Left ventricle myocardium superior (tissue), 1 donor: Measurements from ENCODE around the gene KPNB1. TPM values are rescaled to one million over a fixed set of nuclear protein-coding genes. Genes with fewer than 3 reads are reported as not detected.

Experiments used
- ATAC-seq: fragments of 200-7000 bp; cut with Tn5 transposase; one replicate; pipeline ENCODE4 v1.9.1; 2020; ENCODE audit warnings: mild to moderate bottlenecking, moderate library complexity
- DNase-seq: peaks from one replicate; pipeline ENCODE4 v3.0.0-alpha.2; 2020
- intact Hi-C: fragments of 100-400 bp; cut with micrococcal nuclease; formaldehyde crosslinking; loops from one replicate; pipeline ENCODE4 v1.11.0; 2022
- long read RNA-seq: library from polyadenylated mRNA; unstranded; transcript quantifications from one replicate; pipeline ENCODE4 v2.0.0, GENCODE V29; 2021
- total RNA-seq: library from RNA; stranded (reverse); fragmentation: NEBNext Ultra II Directional; extraction: Animal tissue kit (Norgen Biotek cat#: 25700); gene quantifications from one replicate; pipeline ENCODE4 v1.2.1, GENCODE V29; 2021
- donor health status: DM: no; HTN: yes; CAD: no; lungs with severe emphysema.

KPNB1 gene
- total RNA-seq = 169 TPM
- long read RNA-seq, full-length matches to known transcripts = 46 of 83 reads
- long read RNA-seq, partial matches to known transcripts = 24 of 83 reads
- long read RNA-seq, other reads (novel, unspliced or antisense) = 13 of 83 reads

DNA sequence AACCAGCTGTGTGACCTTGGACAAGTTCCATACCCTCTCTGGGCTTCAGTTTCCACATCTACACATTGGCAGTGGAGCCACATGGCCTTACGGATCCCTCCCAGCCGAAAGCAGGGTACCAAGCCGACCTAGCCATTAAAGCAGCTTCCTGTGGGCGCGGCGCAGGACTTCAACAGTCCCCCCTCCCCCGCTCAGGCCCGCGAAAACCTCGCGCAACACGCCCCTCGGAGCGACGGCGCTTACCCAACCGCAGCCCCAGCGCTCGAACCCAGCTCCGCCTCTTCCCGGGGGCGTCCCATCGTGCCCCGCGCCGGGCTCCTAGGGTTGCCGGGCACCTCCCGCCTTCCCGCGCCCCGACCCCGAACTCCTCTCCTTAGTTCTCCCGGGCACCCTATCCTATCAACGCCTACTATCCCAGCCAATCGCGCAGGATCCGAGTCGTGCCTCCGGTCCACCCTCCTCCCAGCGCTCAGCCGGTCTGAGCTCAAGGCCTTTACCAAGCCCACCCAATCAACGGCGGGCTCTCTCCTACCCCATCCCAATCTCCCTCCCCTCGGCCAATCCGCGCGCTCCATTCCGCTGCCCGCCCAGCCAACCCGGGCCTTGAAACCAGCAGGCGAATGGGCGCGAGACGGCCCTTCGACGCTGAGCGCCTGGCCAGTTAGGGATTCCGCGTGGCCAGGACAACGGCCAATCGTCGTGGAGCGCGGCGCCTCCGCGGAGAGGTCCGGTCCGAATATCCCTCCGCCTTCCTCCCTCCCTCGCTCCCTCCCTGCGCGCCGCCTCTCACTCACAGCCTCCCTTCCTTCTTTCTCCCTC is at the start of gene KPNB1:
KPNB1 (plus strand) TSS at position 767 of the 819 bp plus-strand sequence. CDS start 326 bp downstream, outside the sequence.
- DNase-seq (peak; percentile 100), ATAC-seq (peak; percentile 89)
- intact Hi-C loops = no loop called here

DNA sequence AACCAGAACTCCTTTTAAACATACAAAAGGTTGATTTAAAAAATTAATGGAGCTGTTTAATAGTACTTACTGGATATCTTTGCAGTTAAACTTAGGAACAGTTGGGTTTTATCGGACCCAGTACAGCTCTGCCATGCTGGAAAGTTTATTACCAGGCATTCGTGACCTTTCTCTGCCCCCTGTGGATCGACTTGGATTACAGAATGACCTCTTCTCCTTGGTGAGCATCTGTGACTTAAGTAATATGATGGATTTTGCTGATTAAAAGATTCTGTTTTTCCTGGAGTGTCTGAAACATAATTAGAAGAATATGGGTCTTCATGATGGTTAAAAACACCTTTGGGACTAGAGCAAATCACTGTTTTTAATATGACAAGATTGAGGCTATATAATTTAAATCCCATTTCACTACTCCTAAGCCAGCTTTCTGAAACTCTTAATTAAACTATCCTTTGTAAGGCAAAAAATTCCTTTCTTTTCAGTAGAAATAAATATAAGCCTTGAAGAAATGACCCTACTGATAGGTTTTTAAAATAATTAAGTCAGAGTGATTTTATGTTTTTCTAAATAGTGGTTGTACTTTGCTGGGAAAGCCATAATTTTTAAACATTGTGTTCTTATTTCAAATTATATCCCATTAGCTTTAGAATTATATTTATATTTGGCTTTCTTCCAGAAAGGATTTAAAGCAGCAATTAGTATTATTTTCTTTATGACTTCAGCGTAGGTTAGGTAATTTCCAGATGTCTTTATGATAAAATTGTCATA is 45.7 kb upstream of the KPNB1 start:
- DNase-seq (no peak), ATAC-seq (peak; percentile 44)
- intact Hi-C loops = no loop called here

DNA sequence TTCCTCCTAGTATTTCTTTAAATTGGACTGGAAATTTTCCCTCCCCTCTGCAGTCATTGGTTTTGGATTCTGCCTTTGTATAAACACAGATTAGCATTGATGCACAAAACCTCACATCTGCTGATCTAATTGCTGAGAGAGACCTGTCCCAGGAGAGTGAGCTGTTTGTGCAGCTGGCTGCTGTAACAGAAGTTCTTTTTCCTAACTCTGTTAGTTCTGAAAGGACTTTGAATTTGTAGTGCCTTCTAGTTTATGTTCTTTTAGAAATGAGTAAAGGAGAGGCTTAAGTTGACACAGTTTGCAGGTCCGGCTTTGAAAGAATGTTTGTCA is 45.2 kb upstream of the KPNB1 start:
- peak; percentile 95 for ATAC-seq

DNA sequence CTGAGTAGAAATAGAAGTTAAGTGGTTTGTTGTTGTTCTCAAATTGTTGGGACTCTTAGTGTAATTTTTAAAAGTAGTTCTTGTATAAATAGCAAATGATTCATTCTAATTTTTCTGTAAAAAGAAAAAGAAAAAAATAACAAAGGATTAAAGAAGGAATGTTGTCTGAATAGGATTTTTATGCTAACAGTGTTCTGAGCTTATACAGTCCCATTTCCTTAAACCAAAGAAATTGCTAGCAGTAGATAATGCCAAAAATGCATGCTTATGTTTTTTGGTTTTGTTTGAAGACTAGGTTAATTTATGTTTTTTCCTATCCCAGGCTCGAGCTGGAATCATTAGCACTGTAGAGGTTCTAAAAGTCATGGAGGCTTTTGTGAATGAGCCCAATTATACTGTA is 44.7 kb upstream of the KPNB1 start:
- DNase-seq (no peak), ATAC-seq (peak; percentile 9)
- intact Hi-C loops = no loop called here

More for the DNA sequence above, 45.2 kb upstream of the KPNB1 start:
- intact Hi-C loops = no loop called here
- DNase-seq = no peak

DNA sequence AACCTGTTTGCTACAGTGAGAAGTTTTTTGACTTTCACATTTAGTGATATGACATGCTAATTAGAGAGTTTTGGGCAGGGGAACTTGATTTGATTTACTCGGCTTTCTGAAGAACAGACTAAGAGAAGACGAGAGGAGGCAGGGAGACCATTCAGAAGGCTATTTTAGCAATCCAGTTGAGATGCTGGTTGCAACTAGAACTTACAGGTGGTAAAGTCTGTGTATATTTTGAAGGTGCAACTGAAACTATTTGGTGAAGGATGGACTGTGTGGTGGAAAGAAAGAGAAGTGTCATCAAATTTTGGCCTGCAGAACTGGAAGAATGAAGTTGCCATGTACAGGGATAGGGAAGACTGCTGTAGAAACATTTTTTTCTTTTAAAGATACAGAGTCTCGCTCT is 42.2 kb upstream of the KPNB1 start:
- DNase-seq (no peak), ATAC-seq (no peak)
- intact Hi-C loops = no loop called here

DNA sequence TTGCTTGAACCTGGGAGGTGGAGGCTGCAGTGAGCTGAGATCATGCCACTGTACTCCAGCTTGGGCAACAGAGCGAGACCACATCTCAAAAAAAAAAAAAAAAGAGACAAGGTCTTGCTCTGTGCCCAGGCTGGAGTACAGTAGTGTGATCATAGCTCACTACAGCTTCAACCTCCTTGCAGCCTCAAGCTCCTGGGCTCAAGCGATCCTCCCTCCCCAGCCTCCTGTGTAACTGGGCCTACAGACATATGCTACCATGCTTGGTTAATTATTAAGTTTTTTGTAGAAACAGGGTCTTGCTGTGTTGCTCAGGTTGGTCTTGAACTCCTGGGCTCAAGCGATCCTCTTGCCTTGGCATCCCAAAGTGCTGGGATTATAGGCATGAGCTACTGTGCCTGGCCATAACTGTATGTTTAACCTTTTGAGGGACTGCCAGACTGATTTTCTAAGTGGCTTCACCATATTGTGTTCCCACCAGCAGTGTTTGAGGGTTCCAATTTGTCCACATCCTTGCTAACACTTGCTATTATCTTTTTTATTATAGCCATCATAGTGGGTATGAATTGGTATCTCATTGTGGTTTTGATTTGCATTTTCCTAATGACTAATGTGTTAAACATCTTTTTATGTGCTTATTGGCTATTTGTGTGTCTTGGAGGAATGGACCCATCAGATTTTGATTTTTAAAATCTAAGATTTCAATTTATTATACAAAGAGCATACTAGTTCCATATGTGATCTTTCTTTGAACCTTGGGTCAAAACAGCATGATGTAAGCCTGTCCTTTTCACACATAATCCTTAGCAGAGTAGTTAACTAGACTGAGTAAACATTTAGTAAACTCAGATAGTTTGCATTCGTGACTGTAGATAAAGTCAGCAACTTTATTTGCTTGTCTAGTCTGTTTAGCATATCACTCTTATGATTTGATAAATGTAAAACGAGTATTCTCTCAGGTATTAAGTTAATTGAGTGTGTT is 38.1 kb upstream of the KPNB1 start:
- intact Hi-C loops = no loop called here
- DNase-seq (no peak), ATAC-seq (no peak)

DNA sequence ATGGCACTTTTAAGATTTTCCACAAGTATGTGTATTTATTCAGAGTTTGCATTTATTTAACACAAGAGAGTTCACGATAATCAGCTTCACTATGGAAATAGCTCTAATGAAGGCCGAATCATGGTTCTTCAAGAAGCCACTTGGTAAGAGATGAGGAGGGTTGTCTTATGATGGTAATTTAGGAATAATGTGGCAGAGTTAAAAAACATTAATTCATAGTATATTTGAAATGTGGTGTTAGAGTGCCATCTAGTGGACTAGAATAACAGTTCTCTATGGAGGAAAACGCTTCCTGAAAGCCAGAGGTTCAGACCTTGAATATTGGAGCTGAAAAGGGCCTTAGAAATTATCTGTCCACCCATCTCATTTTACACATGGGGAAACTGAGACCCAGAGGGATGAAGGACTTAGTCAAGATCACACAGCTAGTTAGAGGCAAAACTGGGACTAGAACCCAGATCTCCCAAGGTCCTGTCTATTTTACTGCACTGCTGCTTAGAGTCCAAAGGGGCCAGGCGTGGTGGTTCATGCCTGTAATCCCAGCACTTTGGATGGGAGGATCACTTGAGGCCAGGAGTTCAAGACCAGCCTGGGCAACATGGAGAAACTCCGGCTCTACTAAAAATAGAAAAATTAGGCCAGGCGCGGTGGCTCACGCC is 33.8 kb upstream of the KPNB1 start:
- DNase-seq = no peak
- intact Hi-C loops = no loop called here
- ATAC-seq = peak; percentile 51

DNA sequence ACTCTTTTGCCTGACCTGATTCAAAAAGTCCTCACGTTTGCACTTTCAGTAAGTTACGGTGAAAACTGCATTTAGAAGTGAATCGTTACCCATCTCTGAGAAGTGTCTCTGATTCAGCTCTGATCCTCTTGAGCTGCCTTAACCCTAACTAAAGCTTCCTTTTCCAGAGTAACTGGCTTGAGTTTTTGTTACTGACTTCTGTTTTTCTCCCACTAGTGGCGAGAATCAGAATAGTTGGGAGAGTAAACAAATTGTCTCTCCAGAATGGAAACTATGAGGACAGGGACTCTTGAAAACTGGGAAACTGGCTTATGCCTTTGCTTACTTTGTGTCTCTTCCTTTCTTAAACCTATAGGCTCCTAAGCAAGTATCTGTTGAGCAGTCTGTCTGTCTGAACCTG is 31.3 kb upstream of the KPNB1 start:
- ATAC-seq = no peak
- no peak for DNase-seq
- intact Hi-C loops = no loop called here

DNA sequence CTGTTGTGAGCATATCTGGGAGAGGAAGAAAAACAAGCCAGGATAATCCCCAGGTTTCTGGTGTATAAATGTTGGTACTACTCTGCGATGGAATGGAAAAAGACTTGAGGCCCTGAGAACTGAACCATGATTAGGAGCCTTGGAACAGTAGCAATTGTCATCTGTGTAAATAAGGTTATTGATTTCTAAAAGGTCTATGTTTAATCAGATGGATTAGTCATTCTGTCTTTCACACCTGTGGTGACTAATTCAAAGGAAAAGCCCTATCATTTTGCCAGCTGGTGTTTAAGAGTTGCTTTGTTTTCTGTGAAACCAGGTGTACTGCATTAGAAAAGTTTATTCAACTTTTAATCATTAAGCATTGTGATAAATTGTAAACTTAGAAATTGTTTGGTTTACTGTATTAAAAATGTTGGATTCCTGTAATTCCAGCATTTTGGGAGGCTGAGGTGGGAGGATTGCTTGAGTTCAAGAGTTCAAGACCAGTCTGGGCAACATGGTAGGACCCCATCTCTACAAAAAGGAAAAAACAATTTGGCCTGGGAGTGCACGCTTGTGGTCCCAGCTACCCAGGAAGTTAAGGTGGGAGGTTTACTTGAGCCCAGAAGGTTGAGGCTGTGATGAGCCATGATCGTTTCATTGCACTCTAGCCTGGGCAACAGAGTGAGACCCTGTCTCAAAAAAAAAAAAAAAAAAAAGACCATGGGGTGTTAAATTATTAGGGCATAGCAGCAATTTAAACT is 29.0 kb upstream of the KPNB1 start:
- DNase-seq (no peak), ATAC-seq (no peak)
- intact Hi-C loops = no loop called here

DNA sequence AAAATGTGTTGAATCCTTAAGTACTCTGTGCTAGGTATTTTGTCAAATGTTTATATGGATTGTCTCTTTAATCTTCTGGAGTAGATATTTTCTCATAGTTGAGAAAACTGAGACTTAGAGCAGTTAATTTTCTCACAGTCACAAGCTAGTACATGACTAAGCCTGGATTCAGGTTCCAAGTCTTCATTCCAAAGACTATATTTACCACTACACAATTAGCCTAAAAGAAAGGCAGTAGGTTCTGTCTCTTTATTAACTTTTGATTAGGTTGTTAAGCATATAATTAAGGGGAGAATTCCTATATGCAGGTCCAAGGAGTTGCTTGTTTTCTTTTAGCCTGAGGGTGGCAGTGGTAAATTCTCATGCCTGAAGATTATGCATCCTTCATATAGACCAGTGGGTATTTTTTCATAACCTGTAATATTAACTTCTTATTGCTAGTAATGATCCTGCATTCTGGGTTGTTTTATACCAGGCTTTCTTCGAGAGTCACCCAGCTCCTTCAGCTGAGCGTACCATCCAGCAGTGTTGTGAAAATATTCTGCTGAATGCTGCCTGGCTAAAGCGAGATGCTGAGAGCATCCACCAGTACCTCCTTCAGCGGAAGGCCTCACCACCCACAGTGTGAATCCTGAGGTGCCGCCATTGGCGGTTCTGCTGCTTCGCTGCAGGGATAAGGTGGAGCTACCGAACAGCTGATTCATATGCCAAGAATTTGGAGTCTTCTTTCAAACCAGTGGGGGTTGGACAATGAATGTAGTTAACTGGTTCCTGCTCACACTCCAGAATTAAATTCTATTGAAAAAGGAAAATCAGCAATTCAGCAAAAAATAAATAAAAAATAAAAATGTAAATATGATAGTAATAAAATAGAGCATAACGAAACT is 28.2 kb upstream of the KPNB1 start:
- intact Hi-C loops = no loop called here
- DNase-seq = peak; percentile 43
- ATAC-seq = peak; percentile 77

DNA sequence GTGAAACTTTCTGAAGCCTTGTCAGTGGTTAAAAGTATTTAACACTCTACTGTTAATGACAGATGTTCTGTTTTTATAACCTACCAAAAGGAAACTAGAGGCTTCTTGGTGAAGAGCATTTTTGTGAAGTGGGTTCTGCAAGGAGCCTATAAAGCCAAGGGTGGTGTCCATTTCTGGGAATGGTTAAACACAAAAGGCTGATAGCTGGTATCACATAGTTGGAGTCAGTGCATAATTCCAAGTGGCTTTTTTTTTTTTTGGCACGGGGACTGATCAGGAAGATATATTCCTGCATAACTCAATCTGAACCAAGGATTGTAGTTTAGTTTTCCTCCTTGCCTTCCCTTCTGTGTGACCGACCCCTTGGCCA is 27.6 kb upstream of the KPNB1 start:
- DNase-seq (no peak), ATAC-seq (no peak)
- intact Hi-C loops = no loop called here

DNA sequence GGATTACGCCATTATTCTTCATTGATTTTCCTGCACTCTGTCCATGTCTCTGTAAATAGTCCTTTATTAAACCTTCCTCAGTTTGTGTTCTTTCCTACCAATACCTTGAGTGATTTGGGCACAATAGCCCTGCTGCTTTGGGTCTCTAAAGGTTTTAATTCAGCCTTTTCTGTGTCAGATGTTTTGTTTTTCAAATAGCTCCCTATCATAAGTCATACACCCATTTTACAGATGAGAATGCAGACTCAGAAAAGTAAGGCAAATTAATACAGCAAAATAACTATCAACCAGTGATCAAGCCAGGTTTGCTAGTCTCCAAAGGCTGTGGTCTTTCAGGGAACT is 25.0 kb upstream of the KPNB1 start:
- intact Hi-C loops = no loop called here
- no peak for ATAC-seq

DNA sequence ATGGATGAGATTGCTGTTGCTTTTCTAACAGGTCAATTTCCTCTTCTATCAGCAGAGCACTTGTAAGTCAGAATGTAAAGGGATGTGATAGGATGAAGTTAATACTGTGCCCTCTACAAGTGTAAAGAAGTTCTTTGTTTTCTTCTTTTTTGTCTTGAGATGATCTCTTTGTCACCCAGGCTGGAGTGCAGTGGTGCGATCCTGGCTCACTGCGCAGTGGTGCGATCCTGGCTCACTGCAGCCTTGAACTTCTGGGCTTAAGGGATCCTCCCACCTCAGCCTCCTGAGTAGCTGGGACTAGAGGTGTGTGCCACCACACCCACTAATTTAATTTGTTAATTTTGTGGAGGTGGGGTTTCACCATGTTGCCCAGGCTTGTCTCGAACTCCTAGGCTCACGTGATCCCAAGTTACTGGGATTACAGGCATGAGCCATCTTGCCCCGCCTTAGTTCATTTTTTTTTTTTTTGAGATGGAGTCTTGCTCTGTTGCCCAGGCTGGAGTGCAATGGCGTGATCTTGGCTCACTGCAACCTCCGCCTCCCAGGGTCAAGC is 21.6 kb upstream of the KPNB1 start:
- DNase-seq (no peak), ATAC-seq (no peak)
- intact Hi-C loops = no loop called here

More for the DNA sequence above, 25.0 kb upstream of the KPNB1 start:
- no peak for DNase-seq

DNA sequence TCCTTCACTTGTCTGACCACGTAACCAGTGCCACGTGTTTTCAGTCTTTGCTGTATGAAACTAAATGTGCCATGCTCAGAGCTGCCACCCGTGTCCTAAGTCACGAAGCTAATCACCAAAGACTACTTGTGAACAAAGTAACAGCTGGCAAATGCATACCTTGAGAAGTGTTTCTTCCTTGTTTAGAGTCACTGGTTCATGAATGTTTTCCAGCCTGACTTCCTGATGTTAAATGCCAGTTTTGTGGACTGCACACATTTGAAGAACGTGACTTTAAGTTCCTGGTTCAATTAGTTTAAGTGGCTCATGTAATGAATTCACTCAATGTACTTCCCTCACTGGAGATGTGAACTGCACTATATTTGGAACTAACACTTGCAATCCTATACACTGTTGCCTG is 19.9 kb upstream of the KPNB1 start:
- DNase-seq = no peak
- intact Hi-C loops = no loop called here

DNA sequence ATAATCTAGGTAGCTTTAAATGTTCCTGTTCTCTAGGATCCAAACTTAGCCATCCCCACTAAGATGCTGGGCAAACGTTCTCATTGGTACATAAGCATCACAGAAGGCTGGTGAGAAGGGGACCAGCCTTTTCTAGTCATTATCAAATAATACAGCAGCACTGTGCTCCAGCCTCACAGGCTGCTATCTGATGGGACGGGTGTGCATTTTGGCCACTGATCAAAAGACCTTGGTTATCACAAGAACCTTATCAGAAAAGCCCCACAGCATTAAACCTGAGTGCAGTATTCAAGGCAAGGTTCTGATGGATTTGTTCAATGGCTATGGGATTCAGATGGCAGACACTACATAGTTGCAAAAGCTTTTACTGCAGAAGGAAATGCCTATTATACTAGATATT is 19.1 kb upstream of the KPNB1 start:
- DNase-seq (no peak), ATAC-seq (no peak)
- intact Hi-C loops = no loop called here

More for the DNA sequence above, 19.9 kb upstream of the KPNB1 start:
- ATAC-seq = peak; percentile 23

DNA sequence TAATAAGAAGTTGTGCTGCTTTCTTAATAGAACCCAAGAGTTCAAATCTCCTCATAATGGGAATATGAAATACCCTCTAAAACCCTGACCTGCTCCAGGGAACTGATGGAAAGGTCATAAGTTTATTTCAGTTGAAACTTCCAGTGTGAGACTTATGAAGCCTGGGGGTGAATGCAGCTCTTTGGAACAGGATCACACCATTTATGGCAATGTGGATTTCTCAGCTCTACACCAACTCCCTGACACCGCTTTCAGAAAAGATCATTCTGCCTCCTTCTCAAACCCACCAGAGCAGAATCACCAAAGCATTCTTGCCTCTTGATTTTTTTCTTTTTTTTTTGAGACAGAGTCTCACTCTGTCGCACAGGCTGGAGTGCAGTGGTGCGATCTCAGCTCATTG is 16.7 kb upstream of the KPNB1 start:
- intact Hi-C loops = no loop called here
- ATAC-seq = no peak
- no peak for DNase-seq

DNA sequence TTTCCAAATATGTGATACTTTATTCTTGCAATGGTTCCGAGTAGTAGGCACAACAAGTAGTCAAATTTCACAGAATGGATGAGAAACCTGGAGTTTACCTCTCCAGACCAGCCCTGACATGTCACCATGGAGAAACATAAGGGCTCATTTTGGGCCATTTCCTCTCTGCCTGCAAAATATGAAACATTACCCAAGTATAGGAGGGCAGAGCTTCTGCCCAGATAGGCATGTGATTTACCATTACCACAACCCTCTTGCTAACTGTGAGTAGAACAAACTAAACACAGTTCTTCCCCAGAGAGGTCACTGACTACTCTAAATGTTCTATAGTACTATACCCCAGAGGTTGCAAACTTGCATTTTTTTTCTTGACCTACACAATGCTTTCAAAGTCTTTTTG is 15.7 kb upstream of the KPNB1 start:
- intact Hi-C loops = no loop called here
- ATAC-seq (no peak), DNase-seq (no peak)
